OCI-LY7 (cell line): ENCODE results near the gene CHST9.

Experiments used
- EZH2phosphoT487 ChIP-seq: fragments of 200-600 bp; sonication (generic); IDR thresholded peaks from 2 replicates; pipeline ENCODE4 v1.6.1; 2018; ENCODE audit warnings: low read depth, borderline replicate concordance, mild to moderate bottlenecking, mixed run types, antibody characterized with exemption, low read length, moderate library complexity, mixed read lengths
- TF ChIP-seq, protein P1 (sequence below): fragments of 200-600 bp; sonication (generic); conservative IDR thresholded peaks from 2 replicates; pipeline ENCODE4 v1.5.1; 2014; ENCODE audit warnings: mild to moderate bottlenecking, antibody characterized with exemption, low read length, moderate library complexity, mixed read lengths

- TF ChIP-seq, protein P1, sequence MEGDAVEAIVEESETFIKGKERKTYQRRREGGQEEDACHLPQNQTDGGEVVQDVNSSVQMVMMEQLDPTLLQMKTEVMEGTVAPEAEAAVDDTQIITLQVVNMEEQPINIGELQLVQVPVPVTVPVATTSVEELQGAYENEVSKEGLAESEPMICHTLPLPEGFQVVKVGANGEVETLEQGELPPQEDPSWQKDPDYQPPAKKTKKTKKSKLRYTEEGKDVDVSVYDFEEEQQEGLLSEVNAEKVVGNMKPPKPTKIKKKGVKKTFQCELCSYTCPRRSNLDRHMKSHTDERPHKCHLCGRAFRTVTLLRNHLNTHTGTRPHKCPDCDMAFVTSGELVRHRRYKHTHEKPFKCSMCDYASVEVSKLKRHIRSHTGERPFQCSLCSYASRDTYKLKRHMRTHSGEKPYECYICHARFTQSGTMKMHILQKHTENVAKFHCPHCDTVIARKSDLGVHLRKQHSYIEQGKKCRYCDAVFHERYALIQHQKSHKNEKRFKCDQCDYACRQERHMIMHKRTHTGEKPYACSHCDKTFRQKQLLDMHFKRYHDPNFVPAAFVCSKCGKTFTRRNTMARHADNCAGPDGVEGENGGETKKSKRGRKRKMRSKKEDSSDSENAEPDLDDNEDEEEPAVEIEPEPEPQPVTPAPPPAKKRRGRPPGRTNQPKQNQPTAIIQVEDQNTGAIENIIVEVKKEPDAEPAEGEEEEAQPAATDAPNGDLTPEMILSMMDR: no peak
- no peak for TF ChIP-seq EZH2phosphoT487
Observed at GRCh38 chr18:27124196-27124595, 60.9 kb downstream of the CHST9 start.
